Suprapubic skin (tissue), 4 donors: ENCODE results near the gene ADH4. TPM values are rescaled to one million over a fixed set of nuclear protein-coding genes. Genes with fewer than 3 reads are reported as not detected.

Source experiments
- DNase-seq, 2 donors: peaks; one replicate each; pipeline ENCODE4 v3.0.0-alpha.2; 2019; ENCODE audit warnings: low spot score in 2 of 2
- H3K27ac ChIP-seq: fragments of 200-600 bp; sonication (generic); one replicate; pipeline ENCODE4 v1.5.1; 2019
- H3K27me3 ChIP-seq: fragments of 200-600 bp; sonication (generic); one replicate; pipeline ENCODE4 v1.5.1; 2019
- H3K36me3 ChIP-seq: fragments of 200-600 bp; sonication (generic); one replicate; pipeline ENCODE4 v1.5.1; 2019
- H3K4me1 ChIP-seq: fragments of 200-600 bp; sonication (generic); one replicate; pipeline ENCODE4 v1.5.1; 2019
- H3K4me3 ChIP-seq: fragments of 200-600 bp; sonication (generic); one replicate; pipeline ENCODE4 v1.5.1; 2019; ENCODE audit warnings: mild to moderate bottlenecking
- H3K9me3 ChIP-seq: fragments of 200-600 bp; sonication (generic); one replicate; pipeline ENCODE4 v1.5.1; 2019
- EP300 ChIP-seq: sonication (generic); formaldehyde crosslinking; IDR thresholded peaks from one replicate; pipeline ENCODE4 v1.6.1; 2017; ENCODE audit warnings: antibody characterized with exemption
- POLR2A ChIP-seq, 2 donors: fragments of 450-650 bp; IDR thresholded peaks; one replicate each; pipeline ENCODE4 v1.6.1; 2017; ENCODE audit warnings: antibody characterized with exemption in 2 of 2, mild to moderate bottlenecking in 2 of 2, moderate library complexity in 2 of 2
- POLR2AphosphoS5 ChIP-seq, 3 donors: sonication (generic); formaldehyde crosslinking; IDR thresholded peaks; one replicate each; pipeline ENCODE4 v1.6.1; 2017; ENCODE audit warnings: antibody characterized with exemption in 3 of 3
- whole genome bisulfite sequencing: methylation state at CpG from one replicate; pipeline ENCODE4 v1.1.5; 2018; 5-methylcytosine and 5-hydroxymethylcytosine counted together
- total RNA-seq, 4 donors: library from RNA; depleted of rRNA; stranded (reverse); fragments of >200 nt; gene quantifications; one replicate each; pipeline ENCODE4 v1.1.0, GENCODE V29; 2016
- TF ChIP-seq, protein P1 (sequence below), 2 donors: fragments of 200-600 bp in 1 of 2; fragments of 450-650 bp in 1 of 2; sonication (generic) in 1 of 2; IDR thresholded peaks; one replicate each; pipeline ENCODE4 v1.5.1; 2016 to 2019; ENCODE audit warnings: antibody characterized with exemption in 2 of 2, mild to moderate bottlenecking in 1 of 2, moderate library complexity in 1 of 2

Gene ADH4
- total RNA-seq, 4 donors from 2014 or later = 0.89 to 2.0 (median 0.98) TPM; not detected in 1

- TF ChIP-seq POLR2AphosphoS5 (IDR thresholded peaks at IDR 0.05) (no peak), EP300 (no peak), POLR2A (IDR thresholded peaks at IDR 0.05) (no peak)
- 100% methylated on average over 1 of the region's 1 CpG for WGBS
- no peaks in the 10 kb centered on the region for H3K36me3 ChIP-seq
Observed at GRCh38 chr4:99179626-99180025, 35.5 kb upstream of the ADH4 start.

DNA sequence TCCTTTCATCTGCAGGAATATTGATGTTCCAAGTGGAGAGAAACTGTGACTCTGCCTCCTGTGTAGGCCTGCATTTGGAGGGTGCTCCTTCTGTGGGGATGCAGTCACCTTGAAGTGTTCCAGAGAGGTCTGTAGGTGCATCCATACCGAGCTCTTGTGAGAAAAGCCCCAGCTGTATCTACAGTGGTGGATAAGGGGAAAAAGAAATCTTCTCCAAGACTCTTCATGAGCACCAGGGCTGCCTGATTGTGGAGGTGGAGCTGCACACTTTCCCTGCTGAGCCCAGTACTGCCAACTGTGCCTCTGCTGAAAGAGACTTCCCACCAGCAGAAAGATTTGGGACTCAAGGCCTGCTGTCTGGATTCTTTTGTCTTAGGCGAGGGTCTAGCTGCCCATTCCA is 35.1 kb upstream of the ADH4 start:
- Histone ChIP-seq H3K4me1 (peaks cover 4% of the 10 kb centered on the region), H3K27me3 (no peaks in the 10 kb centered on the region), H3K27ac (no peak overlapping the region), H3K36me3 (no peaks in the 10 kb centered on the region), H3K9me3 (no peaks in the 10 kb centered on the region), H3K4me3 (no peak overlapping the region)
- no peak for DNase-seq
- TF ChIP-seq EP300 (no peak), POLR2A (IDR thresholded peaks at IDR 0.05) (no peak), POLR2AphosphoS5 (IDR thresholded peaks at IDR 0.05) (no peak)
- TF ChIP-seq, protein P1, sequence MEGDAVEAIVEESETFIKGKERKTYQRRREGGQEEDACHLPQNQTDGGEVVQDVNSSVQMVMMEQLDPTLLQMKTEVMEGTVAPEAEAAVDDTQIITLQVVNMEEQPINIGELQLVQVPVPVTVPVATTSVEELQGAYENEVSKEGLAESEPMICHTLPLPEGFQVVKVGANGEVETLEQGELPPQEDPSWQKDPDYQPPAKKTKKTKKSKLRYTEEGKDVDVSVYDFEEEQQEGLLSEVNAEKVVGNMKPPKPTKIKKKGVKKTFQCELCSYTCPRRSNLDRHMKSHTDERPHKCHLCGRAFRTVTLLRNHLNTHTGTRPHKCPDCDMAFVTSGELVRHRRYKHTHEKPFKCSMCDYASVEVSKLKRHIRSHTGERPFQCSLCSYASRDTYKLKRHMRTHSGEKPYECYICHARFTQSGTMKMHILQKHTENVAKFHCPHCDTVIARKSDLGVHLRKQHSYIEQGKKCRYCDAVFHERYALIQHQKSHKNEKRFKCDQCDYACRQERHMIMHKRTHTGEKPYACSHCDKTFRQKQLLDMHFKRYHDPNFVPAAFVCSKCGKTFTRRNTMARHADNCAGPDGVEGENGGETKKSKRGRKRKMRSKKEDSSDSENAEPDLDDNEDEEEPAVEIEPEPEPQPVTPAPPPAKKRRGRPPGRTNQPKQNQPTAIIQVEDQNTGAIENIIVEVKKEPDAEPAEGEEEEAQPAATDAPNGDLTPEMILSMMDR (IDR thresholded peaks at IDR 0.05) = no peak
- 88% methylated on average over 1 of the region's 2 CpGs for WGBS

More at GRCh38 chr4:99179626-99180025, 35.5 kb upstream of the ADH4 start:
- Histone ChIP-seq H3K4me1 (peaks cover 4% of the 10 kb centered on the region), H3K9me3 (no peaks in the 10 kb centered on the region), H3K27me3 (no peaks in the 10 kb centered on the region), H3K4me3 (no peak overlapping the region), H3K27ac (no peak overlapping the region)
- DNase-seq = no peak

DNA sequence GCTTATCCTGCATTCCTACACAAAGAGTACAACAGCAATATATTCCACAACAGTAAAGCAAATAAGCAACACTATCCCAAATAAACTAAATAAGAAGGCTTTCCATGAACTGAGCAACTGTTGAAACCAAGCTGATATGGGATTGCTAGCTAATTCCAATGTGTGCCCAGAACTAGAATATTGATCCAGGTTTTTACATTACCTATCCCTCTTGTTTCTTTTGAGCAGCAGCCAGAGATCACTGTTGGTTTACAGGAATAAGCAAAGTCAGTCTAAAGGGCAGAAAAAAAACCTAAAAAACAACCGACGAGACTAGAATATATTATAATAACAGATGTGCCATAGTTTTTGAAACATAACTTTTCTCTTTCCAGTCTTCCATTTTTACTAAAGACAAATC is 22.4 kb upstream of the ADH4 start:
- no peak overlapping the region for H3K4me3 ChIP-seq
- 49% methylated on average over 2 of the region's 2 CpGs for WGBS
- DNase-seq = no peak
- no peaks in the 10 kb centered on the region for H3K4me1 ChIP-seq
- no peaks in the 10 kb centered on the region for H3K36me3 ChIP-seq
- no peaks in the 10 kb centered on the region for H3K9me3 ChIP-seq
- TF ChIP-seq, protein P1 (IDR thresholded peaks at IDR 0.05) = no peak
- no peak for TF ChIP-seq POLR2AphosphoS5 (IDR thresholded peaks at IDR 0.05)
- no peak for TF ChIP-seq EP300
- TF ChIP-seq POLR2A (IDR thresholded peaks at IDR 0.05) = no peak
- no peaks in the 10 kb centered on the region for H3K27me3 ChIP-seq
- H3K27ac ChIP-seq = no peak overlapping the region

DNA sequence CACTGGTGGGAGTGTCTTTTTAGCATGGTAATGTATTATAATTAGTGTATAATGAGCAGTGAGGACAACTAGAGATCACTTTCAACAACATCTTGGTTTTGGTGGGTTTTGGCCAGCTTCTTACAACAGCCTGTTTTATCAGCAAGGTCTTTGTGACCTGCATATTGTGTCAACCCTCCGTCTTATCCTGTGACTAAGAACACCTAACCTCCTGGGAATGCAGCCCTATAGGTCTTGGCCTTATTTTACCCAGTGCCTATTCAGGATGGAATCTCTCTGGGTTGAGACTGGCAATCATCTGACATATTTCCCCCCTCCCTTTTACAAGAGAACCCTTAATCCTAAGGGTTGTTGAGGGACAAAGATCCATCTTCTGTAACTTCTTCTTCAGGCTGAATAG is 21.9 kb upstream of the ADH4 start:
- H3K36me3 ChIP-seq = no peaks in the 10 kb centered on the region
- DNase-seq = no peak
- TF ChIP-seq POLR2A (IDR thresholded peaks at IDR 0.05) = no peak
- H3K27ac ChIP-seq = no peak overlapping the region
- no peaks in the 10 kb centered on the region for H3K27me3 ChIP-seq
- no peaks in the 10 kb centered on the region for H3K9me3 ChIP-seq
- H3K4me3 ChIP-seq = no peak overlapping the region
- H3K4me1 ChIP-seq = no peaks in the 10 kb centered on the region
- 83% methylated on average over 1 of the region's 1 CpG for WGBS

GRCh38 chr4:99161373-99162099 is 17.4 kb upstream of the ADH4 start:
- no peaks in the 10 kb centered on the region for H3K27me3 ChIP-seq
- TF ChIP-seq, protein P1 (IDR thresholded peaks at IDR 0.05) = no peak
- WGBS = 95% methylated on average over 3 of the region's 3 CpGs
- no peak overlapping the region for H3K4me3 ChIP-seq
- H3K27ac ChIP-seq = no peak overlapping the region
- no peaks in the 10 kb centered on the region for H3K4me1 ChIP-seq
- H3K9me3 ChIP-seq = no peaks in the 10 kb centered on the region
- DNase-seq = no peak
- H3K36me3 ChIP-seq = no peaks in the 10 kb centered on the region

DNA sequence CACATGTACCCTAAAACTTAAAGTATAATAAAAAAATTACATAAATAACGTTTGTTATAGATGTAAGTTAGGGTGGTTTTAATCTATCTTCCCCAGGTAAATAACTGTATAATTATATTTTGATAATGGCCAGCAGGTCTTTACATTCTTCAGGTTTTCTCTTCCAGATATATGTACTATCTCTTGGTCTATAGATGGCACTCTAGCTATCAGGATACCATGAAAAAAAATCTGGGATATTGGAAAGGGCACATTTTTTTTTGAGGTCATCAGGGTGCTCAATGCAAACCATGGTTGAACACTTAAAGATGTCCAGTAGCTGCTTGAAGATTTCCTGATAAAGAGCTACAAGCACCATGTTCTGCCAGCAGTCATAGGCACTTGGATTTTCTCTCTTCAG is 15.6 kb upstream of the ADH4 start:
- TF ChIP-seq EP300 = no peak
- TF ChIP-seq POLR2AphosphoS5 (IDR thresholded peaks at IDR 0.05) = no peak
- TF ChIP-seq, protein P1 (IDR thresholded peaks at IDR 0.05) = no peak
- no peak for TF ChIP-seq POLR2A (IDR thresholded peaks at IDR 0.05)
- Histone ChIP-seq H3K9me3 (no peaks in the 10 kb centered on the region), H3K36me3 (no peaks in the 10 kb centered on the region), H3K27ac (no peak overlapping the region), H3K27me3 (no peaks in the 10 kb centered on the region), H3K4me3 (no peak overlapping the region), H3K4me1 (no peaks in the 10 kb centered on the region)
- 69% methylated on average over 1 of the region's 1 CpG for WGBS
- DNase-seq = no peak
